ENCODE data around the gene ABHD1.

The ABHD1 gene

GRCh38 chr2:27138111-27138510 is 14.5 kb downstream of the ABHD1 start:
- Histone ChIP-seq H2AFZ (ENCODE audit: low read length) (no peak overlapping the region), H3F3A (ENCODE audit: low read depth) (no peaks in the 10 kb centered on the region)

GRCh38 chr2:27139310-27139709 is 15.7 kb downstream of the ABHD1 start, which contains the start of gene PRR30:
PRR30 (minus strand) TSS chr2:27139410; CDS start chr2:27138329, 1,081 bp downstream.
- Histone ChIP-seq H3K4me2 (ENCODE audit: low read depth, low read length, poor library complexity, severe bottlenecking) (no peak within 1 kb of the TSS), H3K79me2 (ENCODE audit: insufficient read depth, low read length) (peaks cover under 1% of the 10 kb centered on the region), H3K9me3 (ENCODE audit: insufficient read depth, low read depth, low read length) (no peaks in the 10 kb centered on the region), H4K20me1 (ENCODE audit: insufficient read depth, low read length, poor library complexity, severe bottlenecking) (no peaks in the 10 kb centered on the region), H3F3A (ENCODE audit: low read depth) (no peaks in the 10 kb centered on the region), H3K4me3 (ENCODE audit: low read length, poor library complexity, severe bottlenecking) (no peak within 1 kb of the TSS), H3K9me2 (replicated peaks; ENCODE audit: low read depth, low read length) (no peaks in the 10 kb centered on the region), H3K9ac (ENCODE audit: low read depth, low read length, poor library complexity, severe bottlenecking) (no peak within 1 kb of the TSS), H3K36me3 (ENCODE audit: insufficient read depth, low read length) (no peaks in the 10 kb centered on the region), H3K4me1 (ENCODE audit: insufficient read depth, low read length, poor library complexity, severe bottlenecking) (peaks cover 5% of the 10 kb centered on the region), H3K27me3 (ENCODE audit: insufficient read depth, low read length, poor library complexity, severe bottlenecking) (peaks cover 4% of the 10 kb centered on the region), H2AFZ (ENCODE audit: low read length) (no peak within 1 kb of the TSS)
- TF ChIP-seq EZH2phosphoT487 (IDR thresholded peaks at IDR 0.05; ENCODE audit: borderline replicate concordance) (no peak), CTCF (conservative IDR thresholded peaks at IDR 0.05; ENCODE audit: low read length) (no peak)

More at GRCh38 chr2:27138111-27138510, 14.5 kb downstream of the ABHD1 start:
- Histone ChIP-seq H3K9ac (ENCODE audit: low read depth, low read length, poor library complexity, severe bottlenecking) (no peak overlapping the region), H3K79me2 (ENCODE audit: insufficient read depth, low read length) (peaks cover 13% of the 10 kb centered on the region), H3K4me3 (ENCODE audit: low read length, poor library complexity, severe bottlenecking) (no peak overlapping the region), H3K9me2 (replicated peaks; ENCODE audit: low read depth, low read length) (no peaks in the 10 kb centered on the region), H3K9me3 (ENCODE audit: insufficient read depth, low read depth, low read length) (no peaks in the 10 kb centered on the region), H3K4me1 (ENCODE audit: insufficient read depth, low read length, poor library complexity, severe bottlenecking) (peaks cover 13% of the 10 kb centered on the region), H3K27me3 (ENCODE audit: insufficient read depth, low read length, poor library complexity, severe bottlenecking) (peaks cover 4% of the 10 kb centered on the region), H3K36me3 (ENCODE audit: insufficient read depth, low read length) (no peaks in the 10 kb centered on the region), H3K4me2 (ENCODE audit: low read depth, low read length, poor library complexity, severe bottlenecking) (no peak overlapping the region), H4K20me1 (ENCODE audit: insufficient read depth, low read length, poor library complexity, severe bottlenecking) (peaks cover 5% of the 10 kb centered on the region)
- TF ChIP-seq CTCF (conservative IDR thresholded peaks at IDR 0.05; ENCODE audit: low read length): no peak
- TF ChIP-seq EZH2phosphoT487 (IDR thresholded peaks at IDR 0.05; ENCODE audit: borderline replicate concordance): no peak

- TF ChIP-seq CTCF (conservative IDR thresholded peaks at IDR 0.05; ENCODE audit: low read length) (no peak), EZH2phosphoT487 (IDR thresholded peaks at IDR 0.05; ENCODE audit: borderline replicate concordance) (no peak)
- H3K27me3 ChIP-seq (ENCODE audit: insufficient read depth, low read length, poor library complexity, severe bottlenecking): peaks cover 4% of the 10 kb centered on the region
- no peaks in the 10 kb centered on the region for H4K20me1 ChIP-seq (ENCODE audit: insufficient read depth, low read length, poor library complexity, severe bottlenecking)
- no peaks in the 10 kb centered on the region for H3K9me3 ChIP-seq (ENCODE audit: insufficient read depth, low read depth, low read length)
- H3K9me2 ChIP-seq (replicated peaks; ENCODE audit: low read depth, low read length): no peaks in the 10 kb centered on the region
- no peaks in the 10 kb centered on the region for H3K36me3 ChIP-seq (ENCODE audit: insufficient read depth, low read length)
- no peak overlapping the region for H2AFZ ChIP-seq (ENCODE audit: low read length)
- H3K9ac ChIP-seq (ENCODE audit: low read depth, low read length, poor library complexity, severe bottlenecking): no peak overlapping the region
- no peaks in the 10 kb centered on the region for H3K4me1 ChIP-seq (ENCODE audit: insufficient read depth, low read length, poor library complexity, severe bottlenecking)
- H3K79me2 ChIP-seq (ENCODE audit: insufficient read depth, low read length): no peaks in the 10 kb centered on the region
- H3K4me2 ChIP-seq (ENCODE audit: low read depth, low read length, poor library complexity, severe bottlenecking): no peak overlapping the region
- no peaks in the 10 kb centered on the region for H3F3A ChIP-seq (ENCODE audit: low read depth)
- H3K4me3 ChIP-seq (ENCODE audit: low read length, poor library complexity, severe bottlenecking): no peak overlapping the region
Observed at GRCh38 chr2:27143285-27143684, 19.7 kb downstream of the ABHD1 start.

Measured in Loucy (cell line).